Measurements from ENCODE around the gene B4GALNT1. TPM values are rescaled to one million over a fixed set of nuclear protein-coding genes. Genes with fewer than 3 reads are reported as not detected.

The B4GALNT1 gene
- total and polyA plus RNA-seq, 9 of the 15 experiments (the other 6 are each of a cell fraction or from before 2014, with no cell fraction given) = 1.0 to 32.2 (median 9.8) TPM

DNA sequence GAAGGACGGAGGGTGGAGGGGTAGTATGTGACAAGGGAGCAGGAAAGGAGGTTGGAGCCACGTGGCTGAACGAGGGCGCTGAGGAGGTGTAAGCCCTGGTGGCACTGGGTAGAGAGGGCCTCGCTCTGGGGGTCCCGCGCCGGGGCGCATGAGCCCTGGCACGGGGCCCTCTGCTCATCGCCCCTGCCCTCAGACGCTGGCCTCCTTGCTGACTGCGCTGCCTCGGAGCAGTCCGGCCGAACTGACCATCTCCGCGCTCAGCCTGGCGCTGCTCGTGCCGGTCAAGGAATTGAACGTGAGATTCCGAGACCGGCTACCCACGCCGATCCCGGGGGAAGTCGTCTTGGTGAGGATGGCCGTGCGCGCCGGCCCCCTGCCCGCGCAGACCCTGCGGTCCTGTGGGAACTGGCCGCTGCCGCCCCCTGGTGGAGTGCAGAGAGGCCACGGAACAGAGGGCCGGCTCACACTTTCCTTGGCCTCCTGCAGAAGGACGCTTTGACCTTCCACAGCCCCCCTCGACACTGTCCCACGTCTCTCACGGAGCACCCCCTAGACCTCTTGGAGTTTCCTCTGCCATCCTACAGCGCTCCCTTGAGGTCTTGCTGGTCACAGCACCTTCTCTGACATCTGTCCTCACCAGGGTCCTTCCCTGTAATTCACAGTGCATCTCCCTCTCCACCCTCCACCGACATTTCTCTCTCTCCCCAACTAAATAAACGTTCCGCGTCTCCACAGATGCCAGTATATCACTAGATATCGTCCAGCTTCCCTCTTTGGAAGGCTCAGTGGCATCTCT, 11.3 kb downstream of the B4GALNT1 start (continued):
- TF ChIP-seq GTF2E2 (tag; IDR thresholded peaks at IDR 0.05) (no peak), ZNF12 (CRISPR knock-in tag; IDR thresholded peaks at IDR 0.05) (no peak), RAD51 (IDR thresholded peaks at IDR 0.05; ENCODE audit: borderline replicate concordance, low read depth) (no peak), KAT7 (CRISPR knock-in tag; IDR thresholded peaks at IDR 0.05; ENCODE audit: borderline replicate concordance) (0 out of 2 replicates have a peak, but pooled peaks have one; percentile 77), KDM1A (IDR thresholded peaks at IDR 0.05) (no peak), ZNF274 (IDR thresholded peaks at IDR 0.05; ENCODE audit: borderline replicate concordance, low read depth, low read length) (no peak), CHCHD3 (CRISPR knock-in tag; IDR thresholded peaks at IDR 0.05) (no peak), FOXK2 (conservative IDR thresholded peaks at IDR 0.05 in 1 of 2, IDR thresholded peaks at IDR 0.05 in 1 of 2; ENCODE audit: low read depth in 2 of 2) (no peak), SMARCE1 (IDR thresholded peaks at IDR 0.05) (no peak), CBX5 (IDR thresholded peaks at IDR 0.05; ENCODE audit: borderline replicate concordance, low read depth) (no peak), HMG20A (CRISPR knock-in tag; conservative IDR thresholded peaks at IDR 0.05) (no peak), PTBP1 (IDR thresholded peaks at IDR 0.05; ENCODE audit: low read depth, low read length) (no peak; the same call in 1 of the 2 replicates), SRSF3 (IDR thresholded peaks at IDR 0.05; ENCODE audit: insufficient read depth, low read length) (no peak), POLR3G (IDR thresholded peaks at IDR 0.05; ENCODE audit: extremely low read depth, insufficient read length, insufficient replicate concordance) (no peak), ZNF75A (CRISPR knock-in tag; IDR thresholded peaks at IDR 0.05) (no peak), ZBTB1 (CRISPR knock-in tag; IDR thresholded peaks at IDR 0.05; ENCODE audit: borderline replicate concordance, low read depth) (no peak), ELF4 (CRISPR knock-in tag; IDR thresholded peaks at IDR 0.05) (0 out of 2 replicates have a peak, but pooled peaks have one; percentile 19), MBD2 (IDR thresholded peaks at IDR 0.05; ENCODE audit: borderline replicate concordance, low read depth) (no peak)
- TF ChIP-seq, protein P1, sequence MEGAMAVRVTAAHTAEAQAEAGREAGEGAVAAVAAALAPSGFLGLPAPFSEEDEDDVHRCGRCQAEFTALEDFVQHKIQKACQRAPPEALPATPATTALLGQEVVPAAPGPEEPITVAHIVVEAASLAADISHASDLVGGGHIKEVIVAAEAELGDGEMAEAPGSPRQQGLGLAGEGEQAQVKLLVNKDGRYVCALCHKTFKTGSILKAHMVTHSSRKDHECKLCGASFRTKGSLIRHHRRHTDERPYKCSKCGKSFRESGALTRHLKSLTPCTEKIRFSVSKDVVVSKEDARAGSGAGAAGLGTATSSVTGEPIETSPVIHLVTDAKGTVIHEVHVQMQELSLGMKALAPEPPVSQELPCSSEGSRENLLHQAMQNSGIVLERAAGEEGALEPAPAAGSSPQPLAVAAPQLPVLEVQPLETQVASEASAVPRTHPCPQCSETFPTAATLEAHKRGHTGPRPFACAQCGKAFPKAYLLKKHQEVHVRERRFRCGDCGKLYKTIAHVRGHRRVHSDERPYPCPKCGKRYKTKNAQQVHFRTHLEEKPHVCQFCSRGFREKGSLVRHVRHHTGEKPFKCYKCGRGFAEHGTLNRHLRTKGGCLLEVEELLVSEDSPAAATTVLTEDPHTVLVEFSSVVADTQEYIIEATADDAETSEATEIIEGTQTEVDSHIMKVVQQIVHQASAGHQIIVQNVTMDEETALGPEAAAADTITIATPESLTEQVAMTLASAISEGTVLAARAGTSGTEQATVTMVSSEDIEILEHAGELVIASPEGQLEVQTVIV (CRISPR knock-in tag; IDR thresholded peaks at IDR 0.05; ENCODE audit: borderline replicate concordance) = no peak
- TF ChIP-seq, protein P2, sequence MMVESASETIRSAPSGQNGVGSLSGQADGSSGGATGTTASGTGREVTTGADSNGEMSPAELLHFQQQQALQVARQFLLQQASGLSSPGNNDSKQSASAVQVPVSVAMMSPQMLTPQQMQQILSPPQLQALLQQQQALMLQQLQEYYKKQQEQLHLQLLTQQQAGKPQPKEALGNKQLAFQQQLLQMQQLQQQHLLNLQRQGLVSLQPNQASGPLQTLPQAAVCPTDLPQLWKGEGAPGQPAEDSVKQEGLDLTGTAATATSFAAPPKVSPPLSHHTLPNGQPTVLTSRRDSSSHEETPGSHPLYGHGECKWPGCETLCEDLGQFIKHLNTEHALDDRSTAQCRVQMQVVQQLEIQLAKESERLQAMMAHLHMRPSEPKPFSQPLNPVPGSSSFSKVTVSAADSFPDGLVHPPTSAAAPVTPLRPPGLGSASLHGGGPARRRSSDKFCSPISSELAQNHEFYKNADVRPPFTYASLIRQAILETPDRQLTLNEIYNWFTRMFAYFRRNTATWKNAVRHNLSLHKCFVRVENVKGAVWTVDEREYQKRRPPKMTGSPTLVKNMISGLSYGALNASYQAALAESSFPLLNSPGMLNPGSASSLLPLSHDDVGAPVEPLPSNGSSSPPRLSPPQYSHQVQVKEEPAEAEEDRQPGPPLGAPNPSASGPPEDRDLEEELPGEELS (CRISPR knock-in tag; IDR thresholded peaks at IDR 0.05; ENCODE audit: borderline replicate concordance) = no peak
- TF ChIP-seq, protein P3, sequence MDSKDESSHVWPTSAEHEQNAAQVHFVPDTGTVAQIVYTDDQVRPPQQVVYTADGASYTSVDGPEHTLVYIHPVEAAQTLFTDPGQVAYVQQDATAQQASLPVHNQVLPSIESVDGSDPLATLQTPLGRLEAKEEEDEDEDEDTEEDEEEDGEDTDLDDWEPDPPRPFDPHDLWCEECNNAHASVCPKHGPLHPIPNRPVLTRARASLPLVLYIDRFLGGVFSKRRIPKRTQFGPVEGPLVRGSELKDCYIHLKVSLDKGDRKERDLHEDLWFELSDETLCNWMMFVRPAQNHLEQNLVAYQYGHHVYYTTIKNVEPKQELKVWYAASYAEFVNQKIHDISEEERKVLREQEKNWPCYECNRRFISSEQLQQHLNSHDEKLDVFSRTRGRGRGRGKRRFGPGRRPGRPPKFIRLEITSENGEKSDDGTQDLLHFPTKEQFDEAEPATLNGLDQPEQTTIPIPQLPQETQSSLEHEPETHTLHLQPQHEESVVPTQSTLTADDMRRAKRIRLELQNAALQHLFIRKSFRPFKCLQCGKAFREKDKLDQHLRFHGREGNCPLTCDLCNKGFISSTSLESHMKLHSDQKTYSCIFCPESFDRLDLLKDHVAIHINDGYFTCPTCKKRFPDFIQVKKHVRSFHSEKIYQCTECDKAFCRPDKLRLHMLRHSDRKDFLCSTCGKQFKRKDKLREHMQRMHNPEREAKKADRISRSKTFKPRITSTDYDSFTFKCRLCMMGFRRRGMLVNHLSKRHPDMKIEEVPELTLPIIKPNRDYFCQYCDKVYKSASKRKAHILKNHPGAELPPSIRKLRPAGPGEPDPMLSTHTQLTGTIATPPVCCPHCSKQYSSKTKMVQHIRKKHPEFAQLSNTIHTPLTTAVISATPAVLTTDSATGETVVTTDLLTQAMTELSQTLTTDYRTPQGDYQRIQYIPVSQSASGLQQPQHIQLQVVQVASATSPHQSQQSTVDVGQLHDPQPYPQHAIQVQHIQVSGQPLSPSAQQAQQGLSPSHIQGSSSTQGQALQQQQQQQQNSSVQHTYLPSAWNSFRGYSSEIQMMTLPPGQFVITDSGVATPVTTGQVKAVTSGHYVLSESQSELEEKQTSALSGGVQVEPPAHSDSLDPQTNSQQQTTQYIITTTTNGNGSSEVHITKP (IDR thresholded peaks at IDR 0.05; ENCODE audit: partially characterized antibody) = no peak
